HG03432 (cell line): ENCODE results near the gene MTHFSD.

Experiments
- ATAC-seq: cut with Tn5 transposase; IDR thresholded peaks from one replicate; pipeline ENCODE4 v1.9.1; 2021; ENCODE audit warnings: mild to moderate bottlenecking, moderate library complexity; ENCODE audit not compliant: unreplicated experiment

MTHFSD gene

GRCh38 chr16:86553356-86553755 is 1.7 kb downstream of the MTHFSD start:
- ATAC-seq: no peak

GRCh38 chr16:86550281-86550680 is 4.8 kb downstream of the MTHFSD start:
- ATAC-seq: no peak

- ATAC-seq: no peak
Observed at GRCh38 chr16:86549893-86550190, 5.2 kb downstream of the MTHFSD start.

GRCh38 chr16:86549076-86549892 is 5.8 kb downstream of the MTHFSD start:
- ATAC-seq: no peak

GRCh38 chr16:86547286-86547685 is 7.7 kb downstream of the MTHFSD start:
- ATAC-seq: no peak

GRCh38 chr16:86546638-86547013 is 8.4 kb downstream of the MTHFSD start:
- ATAC-seq: no peak

GRCh38 chr16:86545954-86546637 is 8.9 kb downstream of the MTHFSD start:
- no peak for ATAC-seq

- no peak for ATAC-seq
Observed at GRCh38 chr16:86545481-86545880, 9.6 kb downstream of the MTHFSD start.

- ATAC-seq: no peak
Observed at GRCh38 chr16:86542756-86543750, 12.0 kb downstream of the MTHFSD start.

GRCh38 chr16:86541560-86541959 is 13.5 kb downstream of the MTHFSD start:
- ATAC-seq: no peak

- no peak for ATAC-seq
Observed at GRCh38 chr16:86540894-86541293, 14.1 kb downstream of the MTHFSD start.

GRCh38 chr16:86538196-86538780 is 16.7 kb downstream of the MTHFSD start:
- ATAC-seq: no peak

- ATAC-seq: no peak
Observed at GRCh38 chr16:86537486-86537885, 17.5 kb downstream of the MTHFSD start.

- no peak for ATAC-seq
Observed at GRCh38 chr16:86536621-86537020, 18.4 kb downstream of the MTHFSD start.

GRCh38 chr16:86534779-86535615 is 20.0 kb downstream of the MTHFSD start:
- no peak for ATAC-seq

GRCh38 chr16:86533767-86534351 is 21.2 kb downstream of the MTHFSD start:
- ATAC-seq: no peak

- ATAC-seq: no peak
Observed at GRCh38 chr16:86533076-86533475, 22.0 kb downstream of the MTHFSD start.

- ATAC-seq: no peak
Observed at GRCh38 chr16:86532526-86532815, 22.6 kb downstream of the MTHFSD start.

- no peak for ATAC-seq
Observed at GRCh38 chr16:86531641-86532525, 23.2 kb downstream of the MTHFSD start.
